Midbrain (tissue), 1 donor: ENCODE data around the gene PCDHAC2.

ENCODE experiments used
- DNase-seq: peaks from one replicate; lab custom pipeline; 2025; lab: John Stamatoyannopoulos, UW

PCDHAC2 gene

DNA sequence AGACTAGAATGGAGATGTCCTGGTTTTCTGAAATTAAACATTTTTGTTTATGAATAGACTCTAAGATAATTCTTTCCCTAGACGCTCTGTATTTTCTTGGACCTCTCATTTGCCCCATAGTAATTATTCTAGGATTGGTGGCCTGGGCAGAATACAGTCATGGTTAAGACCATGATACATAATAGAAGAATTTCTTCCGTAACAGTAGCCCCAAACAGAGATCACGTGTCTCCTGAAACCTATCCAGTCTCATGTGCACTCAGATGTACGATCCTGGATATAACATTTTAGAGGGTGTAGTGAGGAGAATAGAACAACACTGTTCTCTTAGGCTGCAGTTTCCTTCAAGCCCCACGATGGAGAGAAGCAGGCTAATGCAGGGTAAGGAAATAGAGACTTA, 22.3 kb downstream of the PCDHAC2 start:
- no peak for DNase-seq

DNA sequence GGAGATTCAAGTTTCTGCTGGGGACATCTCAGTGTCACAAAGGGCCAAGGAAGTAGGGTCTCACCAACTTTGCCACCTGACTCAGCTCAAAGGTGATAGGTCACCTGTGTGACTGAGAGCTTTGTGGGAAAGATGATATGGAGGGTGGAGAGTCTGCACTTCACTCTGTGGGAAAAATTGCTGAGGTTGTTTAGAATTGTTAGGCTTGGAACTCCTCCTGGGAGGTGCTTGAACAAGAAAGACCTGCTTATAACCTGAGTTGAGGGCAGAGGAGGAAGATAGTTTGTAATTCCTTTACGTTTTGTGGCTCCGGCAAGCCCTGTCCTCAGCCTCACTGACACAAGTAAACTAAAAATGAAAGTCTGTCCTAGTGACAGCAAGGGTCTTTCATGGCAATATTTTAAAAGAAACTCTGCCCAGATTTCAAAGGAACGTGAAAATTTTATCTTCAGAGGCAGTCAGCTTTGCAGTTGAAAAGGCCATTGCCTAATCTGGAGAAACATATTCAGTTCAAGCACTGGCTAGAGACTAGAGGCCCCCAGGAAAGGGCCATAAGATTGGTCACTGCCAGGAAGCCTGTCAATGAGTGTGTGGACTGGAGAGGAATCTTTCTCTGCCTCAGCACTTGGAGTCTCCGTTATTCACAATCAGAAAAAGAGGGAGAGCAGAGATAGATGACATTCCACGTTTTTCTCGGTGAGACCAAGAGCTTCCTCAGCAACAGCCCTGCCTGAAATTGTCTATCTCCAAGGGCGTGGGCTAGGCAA, 23.2 kb downstream of the PCDHAC2 start:
- no peak for DNase-seq

DNA sequence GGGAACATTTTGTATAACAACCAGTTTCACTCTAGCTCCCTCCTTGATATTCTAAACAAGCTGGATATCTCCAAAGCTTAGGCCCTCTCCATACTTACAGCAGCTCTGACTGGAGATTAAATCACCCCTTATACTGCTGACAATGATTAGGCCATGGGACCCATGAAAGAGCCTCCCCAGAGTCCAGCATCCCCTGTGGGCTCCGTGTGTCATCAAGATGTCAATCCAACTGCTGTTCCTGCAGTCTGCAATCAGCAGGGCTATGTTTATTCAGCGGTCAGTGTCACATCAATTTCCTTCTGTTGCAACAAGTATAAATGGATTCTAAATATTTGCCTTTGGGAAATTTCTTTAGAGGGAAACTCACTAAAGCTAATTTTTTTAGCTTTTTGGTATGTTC, 26.6 kb downstream of the PCDHAC2 start:
- no peak for DNase-seq

DNA sequence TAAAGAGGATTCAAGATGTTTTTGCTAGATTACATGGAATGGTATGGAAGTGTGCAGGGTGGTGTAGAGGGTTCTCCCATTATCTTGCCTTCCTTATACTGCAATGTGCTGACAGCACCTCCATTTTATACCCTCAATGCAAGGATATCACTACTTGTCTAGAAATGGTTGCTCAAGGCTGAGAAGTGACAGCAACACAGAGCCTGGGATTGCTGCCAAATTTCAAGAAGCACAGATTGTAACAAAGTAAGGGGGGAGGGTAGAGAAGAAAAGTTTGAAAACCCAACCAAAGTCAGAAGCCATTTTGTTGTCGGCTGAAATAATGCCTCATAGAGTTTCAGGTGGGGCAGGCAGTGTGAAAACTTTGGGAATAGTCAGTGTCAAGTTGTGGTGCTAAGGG, 29.8 kb downstream of the PCDHAC2 start:
- DNase-seq, result no peak

DNA sequence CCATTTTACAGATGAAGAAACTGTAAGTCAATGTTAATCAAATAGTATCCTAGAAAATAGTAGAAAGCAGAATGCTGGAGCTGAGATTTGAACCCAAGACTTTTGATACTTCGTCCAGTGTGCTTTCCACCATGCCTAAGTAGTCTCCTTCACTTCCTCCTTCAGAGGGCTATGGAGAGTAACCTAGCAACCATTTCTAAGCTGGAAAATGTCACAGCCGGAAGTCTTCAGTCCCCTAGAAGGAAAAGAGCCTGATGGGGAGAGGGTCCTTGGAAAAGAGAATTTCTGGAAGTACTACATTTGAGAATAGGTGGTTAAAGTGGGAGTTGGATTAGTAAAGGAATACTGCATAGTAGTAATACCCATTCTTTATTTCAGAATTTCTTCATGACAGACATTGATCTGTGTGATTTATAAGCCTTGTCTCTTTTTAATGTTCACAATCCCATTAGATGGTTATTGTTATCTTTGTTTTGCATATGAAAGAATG, 32.7 kb downstream of the PCDHAC2 start:
- no peak for DNase-seq

DNA sequence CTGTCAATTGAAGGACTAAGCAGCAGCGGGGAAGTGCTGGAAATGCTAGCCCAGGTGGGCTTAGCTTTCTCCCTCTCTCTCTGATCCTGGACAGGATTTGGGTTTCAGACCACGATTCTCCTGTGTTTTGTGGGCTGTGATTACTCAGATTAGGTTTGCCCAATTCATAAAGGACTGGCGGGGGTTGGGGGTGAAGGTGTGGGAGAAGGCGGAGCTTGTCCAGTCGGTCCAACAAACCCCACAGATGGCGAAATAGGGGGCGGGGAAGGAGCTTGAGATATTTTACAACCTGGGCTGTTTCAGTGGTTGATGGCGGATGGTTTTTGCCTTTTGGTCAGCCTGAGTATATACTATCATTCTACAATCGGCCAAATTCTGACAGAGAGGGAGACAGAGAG, 35.2 kb downstream of the PCDHAC2 start:
- DNase-seq, result no peak

DNA sequence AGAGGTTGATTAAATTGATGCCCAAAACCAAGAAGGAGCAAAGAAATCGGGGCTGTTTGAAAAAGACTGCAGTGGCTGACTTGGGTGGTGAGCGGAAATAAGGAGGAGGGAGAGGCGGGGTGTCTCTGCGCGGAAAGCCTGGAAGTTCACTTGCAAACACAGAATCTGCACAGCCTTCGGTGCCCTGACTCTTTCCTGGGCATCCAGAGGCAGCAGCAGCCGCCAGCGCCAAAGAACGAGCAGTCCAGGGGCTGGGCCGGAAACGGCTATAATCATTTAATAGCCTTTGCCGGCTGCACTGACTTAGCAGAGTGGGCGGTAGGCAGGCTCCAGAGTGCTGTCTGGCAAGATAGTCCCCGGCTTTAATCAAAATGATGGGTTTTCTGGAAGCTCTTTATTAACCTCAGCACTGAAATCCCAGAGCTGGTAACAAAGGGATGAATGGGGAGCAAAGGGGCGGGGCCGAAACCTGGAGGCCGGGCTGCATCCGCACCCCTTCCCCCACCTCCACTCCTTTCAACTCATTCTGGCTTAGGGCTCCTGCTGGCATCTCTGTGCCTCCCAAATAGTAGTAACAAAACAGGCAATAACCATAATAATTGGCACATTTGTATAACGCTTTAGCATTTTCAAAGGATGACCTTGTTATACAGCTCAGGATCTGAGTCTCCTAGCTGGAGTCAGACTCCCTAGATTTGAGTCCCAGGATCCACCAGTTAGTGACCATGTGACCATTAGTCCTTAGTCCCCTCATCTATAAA, 35.7 kb downstream of the PCDHAC2 start:
- no peak for DNase-seq

DNA sequence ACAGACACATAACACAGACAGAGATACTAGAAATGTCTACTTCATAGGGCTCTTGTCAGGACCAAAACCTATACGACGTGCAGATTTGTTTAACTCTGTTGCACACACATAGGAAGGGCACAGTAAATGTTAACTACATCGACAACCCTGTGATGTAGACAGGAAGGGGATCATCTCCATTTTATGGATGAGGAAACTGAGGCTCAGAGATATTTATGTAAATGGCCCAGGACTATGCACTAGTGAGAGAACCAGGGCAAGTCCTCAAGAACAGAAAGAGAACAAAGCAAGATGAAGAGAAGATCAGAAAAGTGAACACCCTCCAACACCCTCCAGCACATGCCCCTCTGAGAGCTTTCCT, 36.3 kb downstream of the PCDHAC2 start:
- DNase-seq, result no peak

DNA sequence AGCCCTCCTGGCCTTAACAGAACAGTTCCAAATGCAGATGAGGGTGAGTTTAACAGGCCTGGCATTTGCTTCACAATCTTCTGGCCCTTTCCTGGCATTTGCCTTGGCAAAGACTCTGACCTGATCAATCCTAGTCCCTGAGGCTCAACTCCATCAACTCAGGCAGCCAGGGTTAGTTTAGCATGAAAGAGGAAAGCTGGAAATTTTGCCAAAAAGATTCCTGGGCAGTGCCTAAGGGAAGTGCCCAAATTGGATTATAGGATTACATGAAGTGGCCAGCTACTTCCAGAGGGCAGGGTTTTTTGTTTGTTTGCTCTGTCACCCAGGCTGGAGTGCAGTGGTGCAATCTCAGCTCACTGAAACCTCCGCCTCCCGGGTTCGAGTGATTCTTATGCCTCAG, 36.8 kb downstream of the PCDHAC2 start:
- DNase-seq, result no peak

DNA sequence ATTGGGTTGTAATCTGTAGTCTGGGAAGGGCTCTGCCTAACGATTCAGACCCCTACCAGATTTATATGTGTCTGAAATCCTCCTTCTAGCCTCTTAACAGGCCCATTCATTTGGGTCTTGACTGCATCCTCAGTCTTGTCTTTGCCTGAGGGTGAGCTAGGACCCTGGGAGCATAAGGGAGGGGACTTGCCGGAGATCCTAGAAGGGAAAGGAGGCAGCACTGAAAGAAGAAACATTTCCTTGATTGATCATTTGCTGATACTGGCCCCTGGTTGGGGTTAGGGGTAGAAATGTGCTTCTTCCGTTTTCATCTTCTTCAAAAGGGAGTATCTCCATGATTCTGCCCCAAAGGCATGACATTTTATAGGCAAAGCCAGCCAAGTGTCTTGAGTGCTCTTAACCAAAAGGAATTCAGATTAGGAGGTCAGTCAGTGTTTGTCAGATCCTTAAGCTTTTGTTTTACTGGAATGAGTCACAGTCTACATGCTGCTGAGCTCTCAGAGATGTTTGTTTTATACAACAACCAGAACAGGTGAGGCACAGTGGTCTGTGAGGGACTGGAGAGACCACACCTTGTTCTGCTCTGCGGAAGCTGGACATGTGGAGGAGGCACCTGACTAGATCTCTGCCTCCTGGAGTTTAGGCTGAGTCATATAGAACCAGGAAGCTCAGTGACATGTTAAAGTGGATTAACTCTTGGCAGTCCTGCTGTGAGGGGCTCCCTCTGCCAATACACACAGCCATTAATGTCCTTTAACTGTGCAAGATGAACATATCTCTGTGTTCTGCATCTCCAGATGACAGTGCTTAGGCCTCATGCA, 37.7 kb downstream of the PCDHAC2 start:
- DNase-seq, result no peak

DNA sequence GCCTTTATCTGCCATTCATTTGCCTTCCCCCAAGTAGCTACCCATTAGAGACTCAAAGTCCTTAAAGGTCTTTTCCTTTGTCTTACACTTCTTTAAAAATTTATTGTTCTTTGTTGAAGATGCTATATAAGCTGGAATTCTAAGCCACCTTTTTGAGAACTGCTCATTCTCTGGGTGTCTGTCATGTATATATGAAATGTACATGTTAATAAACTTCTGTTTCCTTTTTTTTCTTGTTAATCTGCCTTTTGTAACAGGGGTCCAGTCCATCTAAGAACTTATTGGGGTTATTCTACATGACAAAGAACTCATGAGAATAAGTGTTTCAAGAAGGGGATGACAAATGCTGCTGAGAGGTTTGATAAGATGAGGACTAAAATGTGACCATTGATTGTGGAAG, 41.5 kb downstream of the PCDHAC2 start:
- no peak for DNase-seq

DNA sequence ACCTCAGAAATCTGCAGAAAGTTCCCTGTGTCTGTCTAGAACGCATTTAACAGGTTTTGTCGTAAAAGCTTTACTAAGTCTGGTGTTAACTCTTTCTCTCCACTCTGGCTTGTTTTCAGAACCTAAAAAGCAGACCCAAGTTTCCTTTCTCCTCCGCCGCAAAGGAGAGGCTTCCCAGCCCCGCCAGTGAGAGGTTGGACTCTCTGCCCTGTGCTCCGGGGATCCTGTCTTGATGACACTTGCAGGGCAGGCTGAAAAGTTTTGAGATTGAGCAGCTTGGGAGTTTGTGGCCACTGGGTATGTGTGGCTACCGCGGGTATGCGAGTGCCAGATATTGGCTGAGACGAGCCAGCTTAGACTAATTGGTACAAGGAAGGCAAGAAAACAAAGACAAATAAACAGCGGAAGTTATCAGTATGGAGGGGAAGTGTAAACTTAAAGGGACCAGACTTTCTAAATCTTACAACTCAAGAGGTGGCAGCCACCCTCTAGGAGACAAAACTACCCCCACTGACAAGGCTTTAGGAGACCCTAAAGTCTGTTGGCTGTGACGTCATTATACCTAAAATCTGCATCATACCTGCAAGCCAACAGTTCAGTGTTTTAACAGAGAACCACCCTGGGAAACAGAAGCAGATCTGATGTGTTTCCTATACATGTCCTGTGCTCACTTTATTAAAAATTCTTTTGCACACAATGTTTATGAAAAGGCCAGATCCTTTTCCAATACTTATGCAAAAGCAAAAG, 43.9 kb downstream of the PCDHAC2 start:
- no peak for DNase-seq

DNA sequence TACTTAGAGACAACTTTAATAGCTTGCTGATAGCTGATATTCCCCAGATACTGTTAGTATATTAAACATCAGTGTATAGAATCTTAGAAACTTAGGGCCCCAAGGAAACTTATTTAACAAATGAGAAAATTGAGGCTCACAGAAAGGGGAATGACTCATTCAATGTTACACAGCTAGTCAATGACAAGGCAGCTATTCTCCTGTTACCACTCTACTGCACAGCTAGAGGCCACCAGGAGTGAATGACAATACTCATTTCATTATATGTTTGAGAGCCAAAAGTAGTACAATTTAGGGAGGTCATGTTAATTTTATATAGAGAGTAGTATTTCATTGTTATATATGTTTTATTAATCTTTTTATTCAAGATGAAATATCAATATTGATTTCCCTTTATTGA, 51.7 kb downstream of the PCDHAC2 start:
- DNase-seq, result no peak
